ENCODE measurements around the gene RBM38.
A peak's percentile ranks its signal among the peaks of the same experiment; 100 is the strongest.

RBM38 gene

GRCh38 chr20:57429580-57430200 lies 38.5 kb downstream of the RBM38 start:
- intact Hi-C loops (cut with DNase I), result loop anchor here (10.0 kb wide), 1 partner anchor 65 kb away; no protein-coding TSS in a partner anchor
- peak in 2 of 10 donors; percentile 14 to 39 for DNase-seq

- peak in 3 of 10 donors; percentile 4 to 52 (median 20) for DNase-seq
- intact Hi-C loops (cut with DNase I), result loop anchor here (10.0 kb wide), 1 partner anchor 65 kb away; no protein-coding TSS in a partner anchor
Observed at GRCh38 chr20:57430201-57430596, 39.0 kb downstream of the RBM38 start.

- intact Hi-C loops (cut with DNase I), result loop anchor here (10.0 kb wide), 1 partner anchor 63 kb away; no protein-coding TSS in a partner anchor
- DNase-seq, result peak in 3 of 10 donors; percentile 13 to 22 (median 15)
Observed at GRCh38 chr20:57431539-57431835, 40.3 kb downstream of the RBM38 start.

GRCh38 chr20:57432480-57432861 lies 41.3 kb downstream of the RBM38 start:
- DNase-seq, result peak in 3 of 10 donors; percentile 21 to 43 (median 31)
- intact Hi-C loops (cut with DNase I), result loop anchor here (10.0 kb wide), 1 partner anchor 62 kb away; no protein-coding TSS in a partner anchor

- DNase-seq, result peak in 3 of 10 donors; percentile 43 to 73 (median 61)
- intact Hi-C loops (cut with DNase I), result loop anchor here (10.0 kb wide), 1 partner anchor 62 kb away; no protein-coding TSS in a partner anchor
Observed at GRCh38 chr20:57432862-57433491, 41.8 kb downstream of the RBM38 start.

- peak in 3 of 10 donors; percentile 17 to 77 (median 45) for DNase-seq
- intact Hi-C loops (cut with DNase I), result loop anchor here (10.0 kb wide), 1 partner anchor 61 kb away; no protein-coding TSS in a partner anchor
Observed at GRCh38 chr20:57433657-57434389, 42.6 kb downstream of the RBM38 start.

GRCh38 chr20:57434390-57434700 lies 43.1 kb downstream of the RBM38 start:
- DNase-seq, result peak in 4 of 10 donors; percentile 33 to 79 (median 68)
- intact Hi-C loops (cut with DNase I), result loop anchor here (10.0 kb wide), 1 partner anchor 60 kb away; no protein-coding TSS in a partner anchor

- intact Hi-C loops (cut with DNase I), result loop anchor here (10.0 kb wide), 1 partner anchor 60 kb away; no protein-coding TSS in a partner anchor
- DNase-seq, result peak in 1 of 10 donors; percentile 20
Observed at GRCh38 chr20:57435105-57435497, 43.9 kb downstream of the RBM38 start.

- peak; percentile 46 to 96 (median 79) for DNase-seq
- intact Hi-C loops (cut with DNase I), result loop anchor here (10.0 kb wide), 1 partner anchor 59 kb away; no protein-coding TSS in a partner anchor
Observed at GRCh38 chr20:57435498-57436222, 44.5 kb downstream of the RBM38 start.

- intact Hi-C loops (cut with DNase I), result loop anchor here (10.0 kb wide), 1 partner anchor 59 kb away; no protein-coding TSS in a partner anchor
- DNase-seq, result peak in 2 of 10 donors; percentile 19 to 33
Observed at GRCh38 chr20:57436223-57436545, 45.0 kb downstream of the RBM38 start.

GRCh38 chr20:57437267-57437666 lies 46.1 kb downstream of the RBM38 start:
- intact Hi-C loops (cut with DNase I), result loop anchor here (10.0 kb wide), 1 partner anchor 58 kb away; no protein-coding TSS in a partner anchor

GRCh38 chr20:57437672-57438330 lies 46.6 kb downstream of the RBM38 start:
- intact Hi-C loops (cut with DNase I), result loop anchor here (10.0 kb wide), 1 partner anchor 57 kb away; no protein-coding TSS in a partner anchor
- DNase-seq, result peak in 3 of 10 donors; percentile 18 to 53 (median 51)

More at GRCh38 chr20:57437267-57437666, 46.1 kb downstream of the RBM38 start:
- DNase-seq, result peak in 2 of 10 donors; percentile 35 to 41

- DNase-seq, result peak in 2 of 10 donors; percentile 9 to 58
- intact Hi-C loops (cut with DNase I), result loop anchor here (10.0 kb wide), 1 partner anchor 56 kb away; no protein-coding TSS in a partner anchor
Observed at GRCh38 chr20:57438552-57438951, 47.4 kb downstream of the RBM38 start.

- intact Hi-C loops (cut with DNase I), result loop anchor here (10.0 kb wide), 1 partner anchor 55 kb away; no protein-coding TSS in a partner anchor
- DNase-seq, result peak in 8 of 10 donors; percentile 32 to 85 (median 54)
Observed at GRCh38 chr20:57439432-57439831, 48.2 kb downstream of the RBM38 start.

- peak in 2 of 10 donors; percentile 31 to 42 for DNase-seq
- intact Hi-C loops (cut with DNase I), result loop anchor here (2.0 to 10.0 kb wide), 2 partner anchors 41 to 55 kb away; no protein-coding TSS in a partner anchor
Observed at GRCh38 chr20:57439993-57440392, 48.8 kb downstream of the RBM38 start.

GRCh38 chr20:57440678-57441509 lies 49.7 kb downstream of the RBM38 start:
- peak; percentile 71 to 99 (median 88) for DNase-seq
- intact Hi-C loops (cut with DNase I), result loop anchor here (2.0 kb wide), 1 partner anchor 42 kb away; no protein-coding TSS in a partner anchor

- intact Hi-C loops (cut with DNase I), result loop anchor here (2.0 kb wide), 1 partner anchor 43 kb away; no protein-coding TSS in a partner anchor
- peak in 2 of 10 donors; percentile 53 to 80 for DNase-seq
Observed at GRCh38 chr20:57441510-57442154, 50.4 kb downstream of the RBM38 start.
